Measurements from ENCODE around the gene PAWR.

The PAWR gene

DNA sequence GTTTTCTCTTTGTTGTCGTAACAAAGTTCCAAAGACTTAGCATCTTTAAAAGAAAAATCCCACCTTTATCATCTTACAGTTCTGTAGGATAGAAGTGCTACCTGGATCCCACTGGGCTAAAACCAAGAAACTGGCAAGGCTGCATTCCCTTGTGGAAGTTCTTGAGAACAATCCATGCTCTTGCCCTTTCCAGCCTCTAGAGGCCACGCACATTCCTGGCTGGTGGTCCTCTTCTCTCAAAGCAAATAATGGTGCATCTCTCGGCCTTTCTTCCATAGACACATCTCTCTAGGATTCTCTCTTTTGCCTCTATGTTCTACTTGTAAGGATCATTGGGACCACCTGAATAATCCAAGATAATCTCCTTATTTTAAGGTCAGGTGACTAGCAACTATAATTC lies 8.2 kb upstream of the PAWR start:
- CTCF ChIA-PET: no interaction called here
- Histone ChIP-seq H3K27ac (ENCODE audit: extremely low read depth, low read depth, low read length) (no peak overlapping the region), H3K4me1 (ENCODE audit: control insufficient read depth, insufficient read depth, low read length) (no peaks in the 10 kb centered on the region), H3K4me3 (ENCODE audit: low read depth, low read length) (no peak overlapping the region), H3K9me3 (ENCODE audit: control insufficient read depth, insufficient read depth, low read depth, low read length) (no peaks in the 10 kb centered on the region), H3K36me3 (ENCODE audit: control insufficient read depth in 2 of 2, insufficient read depth in 1 of 2, low read length in 2 of 2) (no peaks in the 10 kb centered on the region)
- TF ChIP-seq GLIS2 (tag by site-specific recombination; IDR thresholded peaks at IDR 0.05): no peak
- POLR2A ChIA-PET: interaction anchor here (0.6 kb wide), 1 partner anchor 8 kb away, joined by 4 read pairs; the partner anchor contains the start of gene PAWR

- H3K36me3 ChIP-seq (ENCODE audit: control insufficient read depth in 2 of 2, insufficient read depth in 1 of 2, low read length in 2 of 2): no peaks in the 10 kb centered on the region
- H3K9me3 ChIP-seq (ENCODE audit: control insufficient read depth, insufficient read depth, low read depth, low read length): no peaks in the 10 kb centered on the region
- TF ChIP-seq, protein P1, sequence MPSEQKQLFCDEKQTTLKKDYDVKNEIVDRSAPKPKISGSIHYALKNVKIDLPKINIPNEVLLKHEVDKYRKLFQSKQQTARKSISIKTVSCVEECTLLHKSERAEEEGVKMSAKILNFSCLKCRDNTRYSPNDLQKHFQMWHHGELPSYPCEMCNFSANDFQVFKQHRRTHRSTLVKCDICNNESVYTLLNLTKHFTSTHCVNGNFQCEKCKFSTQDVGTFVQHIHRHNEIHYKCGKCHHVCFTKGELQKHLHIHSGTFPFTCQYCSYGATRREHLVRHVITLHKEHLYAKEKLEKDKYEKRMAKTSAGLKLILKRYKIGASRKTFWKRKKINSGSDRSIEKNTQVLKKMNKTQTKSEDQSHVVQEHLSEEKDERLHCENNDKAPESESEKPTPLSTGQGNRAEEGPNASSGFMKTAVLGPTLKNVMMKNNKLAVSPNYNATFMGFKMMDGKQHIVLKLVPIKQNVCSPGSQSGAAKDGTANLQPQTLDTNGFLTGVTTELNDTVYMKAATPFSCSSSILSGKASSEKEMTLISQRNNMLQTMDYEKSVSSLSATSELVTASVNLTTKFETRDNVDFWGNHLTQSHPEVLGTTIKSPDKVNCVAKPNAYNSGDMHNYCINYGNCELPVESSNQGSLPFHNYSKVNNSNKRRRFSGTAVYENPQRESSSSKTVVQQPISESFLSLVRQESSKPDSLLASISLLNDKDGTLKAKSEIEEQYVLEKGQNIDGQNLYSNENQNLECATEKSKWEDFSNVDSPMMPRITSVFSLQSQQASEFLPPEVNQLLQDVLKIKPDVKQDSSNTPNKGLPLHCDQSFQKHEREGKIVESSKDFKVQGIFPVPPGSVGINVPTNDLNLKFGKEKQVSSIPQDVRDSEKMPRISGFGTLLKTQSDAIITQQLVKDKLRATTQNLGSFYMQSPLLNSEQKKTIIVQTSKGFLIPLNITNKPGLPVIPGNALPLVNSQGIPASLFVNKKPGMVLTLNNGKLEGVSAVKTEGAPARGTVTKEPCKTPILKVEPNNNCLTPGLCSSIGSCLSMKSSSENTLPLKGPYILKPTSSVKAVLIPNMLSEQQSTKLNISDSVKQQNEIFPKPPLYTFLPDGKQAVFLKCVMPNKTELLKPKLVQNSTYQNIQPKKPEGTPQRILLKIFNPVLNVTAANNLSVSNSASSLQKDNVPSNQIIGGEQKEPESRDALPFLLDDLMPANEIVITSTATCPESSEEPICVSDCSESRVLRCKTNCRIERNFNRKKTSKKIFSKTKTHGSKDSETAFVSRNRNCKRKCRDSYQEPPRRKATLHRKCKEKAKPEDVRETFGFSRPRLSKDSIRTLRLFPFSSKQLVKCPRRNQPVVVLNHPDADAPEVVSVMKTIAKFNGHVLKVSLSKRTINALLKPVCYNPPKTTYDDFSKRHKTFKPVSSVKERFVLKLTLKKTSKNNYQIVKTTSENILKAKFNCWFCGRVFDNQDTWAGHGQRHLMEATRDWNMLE (tag by site-specific recombination; conservative IDR thresholded peaks at IDR 0.05; ENCODE audit: low read depth): no peak
- TF ChIP-seq ZNF658 (tag by site-specific recombination; IDR thresholded peaks at IDR 0.05): no peak
- no peak for TF ChIP-seq ZNF660 (tag by site-specific recombination; IDR thresholded peaks at IDR 0.05)
- TF ChIP-seq ZNF132 (tag by site-specific recombination; IDR thresholded peaks at IDR 0.05; ENCODE audit: borderline replicate concordance): no peak
- TF ChIP-seq ZNF26 (tag by site-specific recombination; IDR thresholded peaks at IDR 0.05): no peak
- TF ChIP-seq ZNF558 (tag by site-specific recombination; IDR thresholded peaks at IDR 0.05): no peak
- no peak for TF ChIP-seq ZNF302 (tag by site-specific recombination; IDR thresholded peaks at IDR 0.05; ENCODE audit: low read depth)
- TF ChIP-seq, protein P2, sequence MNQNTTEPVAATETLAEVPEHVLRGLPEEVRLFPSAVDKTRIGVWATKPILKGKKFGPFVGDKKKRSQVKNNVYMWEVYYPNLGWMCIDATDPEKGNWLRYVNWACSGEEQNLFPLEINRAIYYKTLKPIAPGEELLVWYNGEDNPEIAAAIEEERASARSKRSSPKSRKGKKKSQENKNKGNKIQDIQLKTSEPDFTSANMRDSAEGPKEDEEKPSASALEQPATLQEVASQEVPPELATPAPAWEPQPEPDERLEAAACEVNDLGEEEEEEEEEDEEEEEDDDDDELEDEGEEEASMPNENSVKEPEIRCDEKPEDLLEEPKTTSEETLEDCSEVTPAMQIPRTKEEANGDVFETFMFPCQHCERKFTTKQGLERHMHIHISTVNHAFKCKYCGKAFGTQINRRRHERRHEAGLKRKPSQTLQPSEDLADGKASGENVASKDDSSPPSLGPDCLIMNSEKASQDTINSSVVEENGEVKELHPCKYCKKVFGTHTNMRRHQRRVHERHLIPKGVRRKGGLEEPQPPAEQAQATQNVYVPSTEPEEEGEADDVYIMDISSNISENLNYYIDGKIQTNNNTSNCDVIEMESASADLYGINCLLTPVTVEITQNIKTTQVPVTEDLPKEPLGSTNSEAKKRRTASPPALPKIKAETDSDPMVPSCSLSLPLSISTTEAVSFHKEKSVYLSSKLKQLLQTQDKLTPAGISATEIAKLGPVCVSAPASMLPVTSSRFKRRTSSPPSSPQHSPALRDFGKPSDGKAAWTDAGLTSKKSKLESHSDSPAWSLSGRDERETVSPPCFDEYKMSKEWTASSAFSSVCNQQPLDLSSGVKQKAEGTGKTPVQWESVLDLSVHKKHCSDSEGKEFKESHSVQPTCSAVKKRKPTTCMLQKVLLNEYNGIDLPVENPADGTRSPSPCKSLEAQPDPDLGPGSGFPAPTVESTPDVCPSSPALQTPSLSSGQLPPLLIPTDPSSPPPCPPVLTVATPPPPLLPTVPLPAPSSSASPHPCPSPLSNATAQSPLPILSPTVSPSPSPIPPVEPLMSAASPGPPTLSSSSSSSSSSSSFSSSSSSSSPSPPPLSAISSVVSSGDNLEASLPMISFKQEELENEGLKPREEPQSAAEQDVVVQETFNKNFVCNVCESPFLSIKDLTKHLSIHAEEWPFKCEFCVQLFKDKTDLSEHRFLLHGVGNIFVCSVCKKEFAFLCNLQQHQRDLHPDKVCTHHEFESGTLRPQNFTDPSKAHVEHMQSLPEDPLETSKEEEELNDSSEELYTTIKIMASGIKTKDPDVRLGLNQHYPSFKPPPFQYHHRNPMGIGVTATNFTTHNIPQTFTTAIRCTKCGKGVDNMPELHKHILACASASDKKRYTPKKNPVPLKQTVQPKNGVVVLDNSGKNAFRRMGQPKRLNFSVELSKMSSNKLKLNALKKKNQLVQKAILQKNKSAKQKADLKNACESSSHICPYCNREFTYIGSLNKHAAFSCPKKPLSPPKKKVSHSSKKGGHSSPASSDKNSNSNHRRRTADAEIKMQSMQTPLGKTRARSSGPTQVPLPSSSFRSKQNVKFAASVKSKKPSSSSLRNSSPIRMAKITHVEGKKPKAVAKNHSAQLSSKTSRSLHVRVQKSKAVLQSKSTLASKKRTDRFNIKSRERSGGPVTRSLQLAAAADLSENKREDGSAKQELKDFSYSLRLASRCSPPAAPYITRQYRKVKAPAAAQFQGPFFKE (tag by site-specific recombination; IDR thresholded peaks at IDR 0.05; ENCODE audit: borderline replicate concordance): no peak
- TF ChIP-seq GFI1B (tag by site-specific recombination; IDR thresholded peaks at IDR 0.05): no peak
- no peak for TF ChIP-seq ZNF776 (tag by site-specific recombination; IDR thresholded peaks at IDR 0.05; ENCODE audit: borderline replicate concordance)
- TF ChIP-seq, protein P3, sequence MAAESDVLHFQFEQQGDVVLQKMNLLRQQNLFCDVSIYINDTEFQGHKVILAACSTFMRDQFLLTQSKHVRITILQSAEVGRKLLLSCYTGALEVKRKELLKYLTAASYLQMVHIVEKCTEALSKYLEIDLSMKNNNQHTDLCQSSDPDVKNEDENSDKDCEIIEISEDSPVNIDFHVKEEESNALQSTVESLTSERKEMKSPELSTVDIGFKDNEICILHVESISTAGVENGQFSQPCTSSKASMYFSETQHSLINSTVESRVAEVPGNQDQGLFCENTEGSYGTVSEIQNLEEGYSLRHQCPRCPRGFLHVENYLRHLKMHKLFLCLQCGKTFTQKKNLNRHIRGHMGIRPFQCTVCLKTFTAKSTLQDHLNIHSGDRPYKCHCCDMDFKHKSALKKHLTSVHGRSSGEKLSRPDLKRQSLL (tag by site-specific recombination; IDR thresholded peaks at IDR 0.05): no peak
- CTCF ChIA-PET: no interaction called here
- H3K27ac ChIP-seq (ENCODE audit: extremely low read depth, low read depth, low read length): no peak overlapping the region
- no peak overlapping the region for H3K4me3 ChIP-seq (ENCODE audit: low read depth, low read length)
- peaks cover 14% of the 10 kb centered on the region for H3K4me1 ChIP-seq (ENCODE audit: control insufficient read depth, insufficient read depth, low read length)
- POLR2A ChIA-PET: no interaction called here
Observed at GRCh38 chr12:79696416-79696815, 5.7 kb upstream of the PAWR start.
